Measurements from ENCODE around the gene GSG1.

The GSG1 gene

GRCh38 chr12:13095266-13095995, 8.0 kb downstream of the GSG1 start:
- TF ChIP-seq MYC (IDR thresholded peaks at IDR 0.05; ENCODE audit: low read depth, low read length) = no peak
- no peak for TF ChIP-seq MAX (IDR thresholded peaks at IDR 0.05; ENCODE audit: low read depth, low read length)
- no peak for TF ChIP-seq POLR2A (IDR thresholded peaks at IDR 0.05; ENCODE audit: extremely low read depth, insufficient read length)
- no peak for TF ChIP-seq CTCF (IDR thresholded peaks at IDR 0.05; ENCODE audit: low read depth, low read length)
- no peak overlapping the region for H3K4me3 ChIP-seq (ENCODE audit: low read depth, low read length)
- DNase-seq (ENCODE audit: low read depth) = peak; percentile 40

DNA sequence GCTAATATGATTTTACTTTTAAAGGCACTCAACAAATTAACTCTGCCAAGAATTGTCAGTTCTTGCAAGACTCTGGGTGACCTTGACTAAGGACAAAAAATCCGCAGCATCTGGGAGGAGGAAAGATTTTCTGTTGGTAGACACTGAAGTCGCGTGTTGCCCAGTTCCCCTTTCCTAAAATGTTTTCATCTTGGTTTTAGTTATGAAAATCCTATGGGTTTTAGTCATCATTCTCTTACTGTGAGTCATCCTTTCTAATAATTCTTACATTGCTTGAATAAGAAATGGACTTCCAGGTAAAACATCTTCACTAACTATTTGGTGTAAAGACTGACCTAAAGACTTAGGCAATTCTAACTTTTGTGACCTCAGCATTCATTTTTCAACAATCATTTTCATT, 9.1 kb downstream of the GSG1 start:
- no peak overlapping the region for H3K4me3 ChIP-seq (ENCODE audit: low read depth, low read length)
- DNase-seq (ENCODE audit: low read depth) = peak; percentile 86
- no peak for TF ChIP-seq MYC (IDR thresholded peaks at IDR 0.05; ENCODE audit: low read depth, low read length)
- no peak for TF ChIP-seq CTCF (IDR thresholded peaks at IDR 0.05; ENCODE audit: low read depth, low read length)
- no peak for TF ChIP-seq MAX (IDR thresholded peaks at IDR 0.05; ENCODE audit: low read depth, low read length)
- TF ChIP-seq POLR2A (IDR thresholded peaks at IDR 0.05; ENCODE audit: extremely low read depth, insufficient read length) = no peak

DNA sequence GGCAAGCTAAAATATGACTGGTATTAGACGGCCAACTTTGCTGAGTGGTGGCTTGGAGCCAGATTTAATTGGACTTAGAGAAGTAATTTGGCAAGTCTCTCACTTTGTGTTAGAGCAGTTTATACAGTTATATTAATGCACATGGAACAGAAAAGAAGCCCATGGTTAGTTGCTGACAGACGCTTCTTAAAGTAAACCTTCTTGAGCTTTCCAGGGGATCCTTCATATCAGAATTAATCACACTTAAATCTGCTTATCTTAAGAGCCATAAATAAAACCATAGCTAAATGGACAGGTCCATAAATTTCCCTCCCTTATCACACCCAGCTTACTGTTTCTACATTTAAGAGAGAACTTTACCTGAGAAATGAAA, 9.6 kb downstream of the GSG1 start:
- no peak for DNase-seq (ENCODE audit: low read depth)
- TF ChIP-seq POLR2A (IDR thresholded peaks at IDR 0.05; ENCODE audit: extremely low read depth, insufficient read length) (no peak), MYC (IDR thresholded peaks at IDR 0.05; ENCODE audit: low read depth, low read length) (no peak), CTCF (IDR thresholded peaks at IDR 0.05; ENCODE audit: low read depth, low read length) (no peak), MAX (IDR thresholded peaks at IDR 0.05; ENCODE audit: low read depth, low read length) (no peak)
- H3K4me3 ChIP-seq (ENCODE audit: low read depth, low read length) = no peak overlapping the region

DNA sequence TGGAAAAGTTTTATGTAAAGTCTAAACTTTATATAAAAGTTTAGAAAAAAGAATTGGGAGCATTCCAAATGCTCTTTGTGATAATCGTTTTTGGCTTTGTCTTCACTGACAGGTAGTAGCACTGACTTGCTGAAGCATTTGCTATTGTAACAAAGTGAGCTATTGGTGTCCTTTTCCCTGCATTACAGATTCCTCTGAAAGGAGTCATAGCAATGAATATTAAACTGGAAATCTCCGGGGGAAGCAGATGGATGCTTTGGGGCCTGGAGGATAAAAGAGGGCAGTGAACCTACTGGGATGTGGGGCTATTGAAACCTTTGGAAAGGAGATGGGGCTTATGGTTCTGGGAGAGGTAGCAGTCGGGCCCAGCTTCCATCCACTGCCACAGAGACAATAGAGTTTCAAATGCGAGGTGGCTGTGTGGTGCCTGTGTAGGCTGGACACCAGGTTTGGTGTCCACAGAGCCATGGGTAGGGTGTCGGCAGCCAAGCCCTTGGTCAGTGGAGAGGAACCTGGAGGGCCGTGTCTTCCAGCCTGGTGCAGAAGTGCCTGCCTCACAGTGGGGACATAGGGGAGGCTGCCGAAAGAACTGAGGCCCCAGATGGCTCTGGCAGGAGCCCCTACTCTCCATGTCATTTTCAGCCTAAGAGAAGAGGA, 10.1 kb downstream of the GSG1 start:
- no peak overlapping the region for H3K4me3 ChIP-seq (ENCODE audit: low read depth, low read length)
- TF ChIP-seq POLR2A (IDR thresholded peaks at IDR 0.05; ENCODE audit: extremely low read depth, insufficient read length) (no peak), CTCF (IDR thresholded peaks at IDR 0.05; ENCODE audit: low read depth, low read length) (no peak), MAX (IDR thresholded peaks at IDR 0.05; ENCODE audit: low read depth, low read length) (no peak), MYC (IDR thresholded peaks at IDR 0.05; ENCODE audit: low read depth, low read length) (no peak)
- no peak for DNase-seq (ENCODE audit: low read depth)

GRCh38 chr12:13091832-13092231, 11.6 kb downstream of the GSG1 start:
- TF ChIP-seq POLR2A (IDR thresholded peaks at IDR 0.05; ENCODE audit: extremely low read depth, insufficient read length) (no peak), MYC (IDR thresholded peaks at IDR 0.05; ENCODE audit: low read depth, low read length) (no peak), MAX (IDR thresholded peaks at IDR 0.05; ENCODE audit: low read depth, low read length) (no peak), CTCF (IDR thresholded peaks at IDR 0.05; ENCODE audit: low read depth, low read length) (no peak)
- no peak overlapping the region for H3K4me3 ChIP-seq (ENCODE audit: low read depth, low read length)
- DNase-seq (ENCODE audit: low read depth) = no peak
